IPS DF 19.7 (cell line): ENCODE measurements around the gene NTN1.

ENCODE experiments used
- DNase-seq: peaks from one replicate; pipeline ENCODE4 v3.0.0-alpha.2; 2013; ENCODE audit warnings: low read depth, low spot score

The NTN1 gene

GRCh38 chr17:9192010-9192409 is 170.7 kb downstream of the NTN1 start:
- no peak for DNase-seq

GRCh38 chr17:9195411-9195810 is 174.1 kb downstream of the NTN1 start:
- DNase-seq: no peak

- DNase-seq: no peak
Measured at GRCh38 chr17:9195961-9196670, 174.8 kb downstream of the NTN1 start.

- DNase-seq: peak; percentile 40
Measured at GRCh38 chr17:9199571-9200551, 178.6 kb downstream of the NTN1 start.

- no peak for DNase-seq
Measured at GRCh38 chr17:9200699-9201359, 179.5 kb downstream of the NTN1 start.

- DNase-seq: no peak
Measured at GRCh38 chr17:9202532-9202931, 181.2 kb downstream of the NTN1 start.

- DNase-seq: no peak
Measured at GRCh38 chr17:9203771-9204425, 182.6 kb downstream of the NTN1 start.

- DNase-seq: no peak
Measured at GRCh38 chr17:9204637-9205329, 183.5 kb downstream of the NTN1 start.

GRCh38 chr17:9205520-9206409 is 184.5 kb downstream of the NTN1 start:
- DNase-seq: no peak

GRCh38 chr17:9206410-9206703 is 185.0 kb downstream of the NTN1 start:
- DNase-seq: no peak

GRCh38 chr17:9206741-9207332 is 185.5 kb downstream of the NTN1 start:
- no peak for DNase-seq

- no peak for DNase-seq
Measured at GRCh38 chr17:9208381-9209105, 187.2 kb downstream of the NTN1 start.

GRCh38 chr17:9209347-9209746 is 188.0 kb downstream of the NTN1 start:
- no peak for DNase-seq

- DNase-seq: no peak
Measured at GRCh38 chr17:9209781-9210370, 188.6 kb downstream of the NTN1 start.

GRCh38 chr17:9211133-9211765 is 189.9 kb downstream of the NTN1 start:
- DNase-seq: no peak

GRCh38 chr17:9212376-9213302 is 191.3 kb downstream of the NTN1 start:
- DNase-seq: no peak

GRCh38 chr17:9213303-9213640 is 192.0 kb downstream of the NTN1 start:
- DNase-seq: no peak
